Measurements from ENCODE around the gene DDX39A. TPM values are rescaled to one million over a fixed set of nuclear protein-coding genes. Genes with fewer than 3 reads are reported as not detected.
"Not testable (repeated sequence)": the region's sequence is repeated elsewhere in the genome, so short reads cannot be mapped to it uniquely, and the experiment has no call there.

DDX39A gene
- total RNA-seq, 1 donor from 2014 or later = 280 TPM

DNA sequence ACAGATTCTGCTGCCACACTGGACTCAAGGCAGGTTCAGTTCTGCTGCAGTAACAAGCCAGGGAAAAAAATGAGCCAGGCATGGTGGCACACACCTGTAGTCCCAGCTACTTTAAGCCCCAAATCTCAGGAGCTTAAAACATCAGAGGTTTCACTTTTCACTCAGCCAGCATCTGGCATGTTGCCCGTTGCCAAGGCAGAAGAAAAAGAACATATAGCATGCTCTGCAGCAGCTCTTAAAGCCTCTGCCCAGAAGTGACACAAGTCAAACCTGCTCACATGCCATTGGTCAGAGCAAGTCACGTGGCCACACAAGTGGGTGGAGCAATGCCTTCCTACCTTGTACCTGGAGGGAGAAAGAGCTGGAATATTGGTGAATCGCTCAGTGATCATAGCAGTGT, 52.6 kb downstream of the DDX39A start:
- Mint-ChIP-seq H3K9me3 (peaks cover 3% of the 10 kb centered on the region), H3K27me3 (no peaks in the 10 kb centered on the region), H3K4me3 (peak overlapping the region; percentile 72), H3K27ac (peak overlapping the region; percentile 96), H3K4me1 (peaks cover 59% of the 10 kb centered on the region), H3K36me3 (ENCODE audit: low read depth) (peaks cover 7% of the 10 kb centered on the region)
- intact Hi-C loops (cut with micrococcal nuclease) = loop anchor here (5.0 kb wide), 1 partner anchor 229 kb away; the partner anchor contains the start of gene ASF1B
- peak; percentile 97 for DNase-seq

DNA sequence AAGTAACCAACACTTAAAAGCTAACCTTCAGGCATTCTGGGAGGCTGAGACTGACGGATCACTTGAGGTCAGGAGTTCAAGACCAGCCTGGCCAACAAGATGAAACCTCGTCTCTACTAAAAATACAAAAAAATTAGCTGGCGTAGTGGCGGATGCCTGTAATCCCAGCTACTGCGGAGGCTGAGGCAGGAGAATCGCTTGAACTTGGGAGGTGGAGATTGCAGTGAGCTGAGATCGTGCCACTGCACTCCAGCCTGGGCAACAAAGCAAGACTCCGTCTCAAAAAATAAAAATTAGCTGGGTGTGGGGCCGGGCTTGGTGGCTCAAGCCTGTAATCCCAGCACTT, 55.1 kb downstream of the DDX39A start:
- Mint-ChIP-seq H3K27ac (peak overlapping the region; percentile 97), H3K4me1 (peaks cover 42% of the 10 kb centered on the region), H3K4me3 (peak overlapping the region; percentile 93)
- H3K36me3 Mint-ChIP-seq (ENCODE audit: low read depth); intact Hi-C loops (cut with micrococcal nuclease); H3K27me3 Mint-ChIP-seq; H3K9me3 Mint-ChIP-seq; DNase-seq: not testable (repeated sequence)

DNA sequence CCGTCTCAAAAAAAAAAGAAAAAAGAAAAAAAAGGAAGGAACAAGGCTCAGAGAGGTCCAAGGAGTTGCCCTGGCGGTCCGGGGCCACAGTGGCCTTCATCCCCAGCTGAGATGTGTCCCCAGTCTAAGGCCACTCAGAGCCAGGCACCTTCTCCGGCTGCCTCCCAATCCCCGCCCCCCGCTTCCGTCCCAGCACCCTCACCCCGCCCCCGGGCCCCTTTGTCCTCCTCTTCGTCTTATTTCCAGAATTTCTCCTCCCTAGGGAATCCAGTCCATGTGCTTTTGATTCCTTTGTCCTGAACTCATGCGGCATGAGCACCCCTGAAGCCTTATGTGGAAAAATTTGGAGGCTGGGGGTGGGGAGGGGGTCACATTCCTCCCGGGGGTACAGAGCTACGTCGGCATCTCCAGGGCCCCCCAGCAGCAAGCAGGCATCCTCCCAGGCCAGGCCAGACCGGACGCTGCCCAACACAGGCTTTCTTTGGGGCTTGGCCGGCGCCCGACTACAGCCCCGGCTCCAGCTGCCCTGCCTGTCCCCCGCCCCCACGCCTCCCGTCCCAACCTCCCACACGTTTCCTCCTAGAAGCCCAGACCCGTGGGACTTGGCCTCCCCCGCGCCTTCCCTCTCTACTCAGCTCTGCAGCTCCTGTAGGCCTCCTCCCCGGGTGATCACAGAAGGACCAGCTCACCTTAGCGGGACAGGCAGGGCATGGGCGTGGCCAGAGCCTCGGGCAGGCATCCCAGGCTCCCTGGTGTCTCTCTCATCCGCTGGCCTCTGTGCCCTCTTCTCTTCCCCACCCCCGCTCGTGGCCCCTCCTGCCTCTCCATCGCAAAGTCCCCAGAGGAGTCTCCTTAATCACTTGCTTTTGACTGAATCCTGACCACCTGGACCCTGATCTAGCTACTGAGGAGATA, 55.7 kb downstream of the DDX39A start:
- DNase-seq = peak; percentile 86
- intact Hi-C loops (cut with micrococcal nuclease) = no loop called here
- no peaks in the 10 kb centered on the region for H3K9me3 Mint-ChIP-seq
- no peaks in the 10 kb centered on the region for H3K27me3 Mint-ChIP-seq
- peaks cover 42% of the 10 kb centered on the region for H3K4me1 Mint-ChIP-seq
- H3K4me3 Mint-ChIP-seq = peak overlapping the region; percentile 93
- H3K27ac Mint-ChIP-seq = peak overlapping the region; percentile 97
- H3K36me3 Mint-ChIP-seq (ENCODE audit: low read depth) = peaks cover 2% of the 10 kb centered on the region

DNA sequence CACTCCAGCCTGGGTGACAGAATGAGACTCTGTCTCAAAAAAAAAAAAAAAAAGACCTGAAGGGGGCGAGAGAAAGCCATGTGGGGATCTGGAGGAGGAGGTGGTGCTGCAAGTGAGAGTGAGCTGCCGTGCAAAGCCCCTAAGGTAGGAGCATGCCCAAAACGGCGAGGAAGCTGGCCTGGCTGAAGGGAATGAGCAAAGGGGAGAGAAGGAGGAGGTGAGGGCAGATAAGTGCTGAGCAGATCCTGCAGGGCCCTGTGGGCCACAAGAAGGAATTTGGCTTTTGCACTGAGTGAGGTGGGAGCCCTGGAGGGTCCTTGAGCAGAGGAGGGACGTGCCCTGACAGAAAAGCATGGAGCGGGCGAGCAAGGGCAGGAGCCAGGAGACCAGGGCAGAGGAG, 57.3 kb downstream of the DDX39A start:
- peaks cover 2% of the 10 kb centered on the region for H3K36me3 Mint-ChIP-seq (ENCODE audit: low read depth)
- H3K9me3 Mint-ChIP-seq = no peaks in the 10 kb centered on the region
- intact Hi-C loops (cut with micrococcal nuclease) = loop anchor here (1.0 kb wide), 2 partner anchors 23 to 44 kb away; no protein-coding TSS in a partner anchor
- peaks cover 30% of the 10 kb centered on the region for H3K4me1 Mint-ChIP-seq
- H3K27me3 Mint-ChIP-seq = no peaks in the 10 kb centered on the region
- peak overlapping the region; percentile 86 for H3K27ac Mint-ChIP-seq
- H3K4me3 Mint-ChIP-seq = peak overlapping the region; percentile 93
- DNase-seq = peak; percentile 83

Other genes with a start within 250 kb of the DDX39A start
- gene ADGRL1, start 213.2 kb downstream of the DDX39A start, total RNA-seq = 14.3 and 17.2 TPM in 2 replicates
- gene ADGRE5, start 37.9 kb downstream of the DDX39A start, total RNA-seq = 206 and 209 TPM in 2 replicates
- 172 and 180 TPM in 2 replicates for gene PKN1, start 14.0 kb upstream of the DDX39A start, total RNA-seq
- 0.78 and 1.1 TPM in 2 replicates for gene PTGER1, start 56.0 kb upstream of the DDX39A start, total RNA-seq
- gene GIPC1, start 76.8 kb upstream of the DDX39A start, total RNA-seq = 39.9 and 40.1 TPM in 2 replicates
- 117 and 126 TPM in 2 replicates for gene DNAJB1, start 99.1 kb upstream of the DDX39A start, total RNA-seq
- 108 and 119 TPM in 2 replicates for gene TECR, start 110.3 kb upstream of the DDX39A start, total RNA-seq
- gene NDUFB7, start 152.7 kb upstream of the DDX39A start, total RNA-seq = 129 and 132 TPM in 2 replicates
- not detected in 2 replicates for gene CLEC17A, start 163.7 kb upstream of the DDX39A start, total RNA-seq

Measured in activated CD4-positive, alpha-beta T cell treated with anti-CD3 and anti-CD28 coated beads, Interleukin-2, amount 10 ng/mL, durations not matched to agents 24 days and 14 days (primary cell).